ENCODE measurements around the gene AIPL1. TPM values are rescaled to one million over a fixed set of nuclear protein-coding genes. Genes with fewer than 3 reads are reported as not detected.

The AIPL1 gene
- total RNA-seq, 1 experiment from 2014 or later = not detected

DNA sequence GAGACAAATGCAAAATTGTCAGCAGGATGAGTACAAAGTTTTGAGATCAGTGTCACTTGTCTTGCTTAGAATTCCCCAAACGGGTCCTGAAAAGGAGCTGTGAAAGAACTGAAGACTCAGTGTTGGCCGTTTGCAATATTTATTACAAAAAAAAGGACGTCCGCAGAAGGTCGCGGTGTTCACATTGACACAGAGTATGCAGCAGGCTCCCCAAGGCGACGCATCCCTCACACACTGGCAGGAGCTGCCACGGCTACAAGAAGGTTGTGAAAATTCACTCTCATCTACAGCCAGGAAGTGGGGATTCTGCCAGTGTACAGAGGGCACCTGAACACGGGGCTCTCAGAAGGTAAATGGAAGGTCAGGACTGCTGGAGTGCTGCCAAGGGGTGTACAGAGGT, 26.2 kb downstream of the AIPL1 start:
- Histone ChIP-seq H3K4me3 (ENCODE audit: low read depth in 2 of 2, low read length in 2 of 2) (no peak overlapping the region), H3K9me3 (ENCODE audit: control insufficient read depth, insufficient read depth, low read depth, low read length) (no peaks in the 10 kb centered on the region), H3K27ac (ENCODE audit: low read length) (no peak overlapping the region), H3K4me1 (ENCODE audit: control insufficient read depth, insufficient read depth, low read length) (no peaks in the 10 kb centered on the region), H3K36me3 (ENCODE audit: control insufficient read depth, insufficient read depth, low read length) (no peaks in the 10 kb centered on the region), H3K27me3 (ENCODE audit: control insufficient read depth, insufficient read depth, low read length) (peaks cover 3% of the 10 kb centered on the region; the same call in 1 of the 2 replicates)
- in situ Hi-C loops (cut with HindIII; ENCODE audit: low pct_unique_long_range_greater_than_20kb, low sequenced_read_pairs) (no loop called here), intact Hi-C loops (cut with micrococcal nuclease; ENCODE audit: unreplicated experiment) (no loop called here)
- no TSS peak for BruUV-seq (replicated peaks)
- ChIA-PET POLR2A (no interaction called here), CTCF (no interaction called here)
- TF ChIP-seq, protein P1, sequence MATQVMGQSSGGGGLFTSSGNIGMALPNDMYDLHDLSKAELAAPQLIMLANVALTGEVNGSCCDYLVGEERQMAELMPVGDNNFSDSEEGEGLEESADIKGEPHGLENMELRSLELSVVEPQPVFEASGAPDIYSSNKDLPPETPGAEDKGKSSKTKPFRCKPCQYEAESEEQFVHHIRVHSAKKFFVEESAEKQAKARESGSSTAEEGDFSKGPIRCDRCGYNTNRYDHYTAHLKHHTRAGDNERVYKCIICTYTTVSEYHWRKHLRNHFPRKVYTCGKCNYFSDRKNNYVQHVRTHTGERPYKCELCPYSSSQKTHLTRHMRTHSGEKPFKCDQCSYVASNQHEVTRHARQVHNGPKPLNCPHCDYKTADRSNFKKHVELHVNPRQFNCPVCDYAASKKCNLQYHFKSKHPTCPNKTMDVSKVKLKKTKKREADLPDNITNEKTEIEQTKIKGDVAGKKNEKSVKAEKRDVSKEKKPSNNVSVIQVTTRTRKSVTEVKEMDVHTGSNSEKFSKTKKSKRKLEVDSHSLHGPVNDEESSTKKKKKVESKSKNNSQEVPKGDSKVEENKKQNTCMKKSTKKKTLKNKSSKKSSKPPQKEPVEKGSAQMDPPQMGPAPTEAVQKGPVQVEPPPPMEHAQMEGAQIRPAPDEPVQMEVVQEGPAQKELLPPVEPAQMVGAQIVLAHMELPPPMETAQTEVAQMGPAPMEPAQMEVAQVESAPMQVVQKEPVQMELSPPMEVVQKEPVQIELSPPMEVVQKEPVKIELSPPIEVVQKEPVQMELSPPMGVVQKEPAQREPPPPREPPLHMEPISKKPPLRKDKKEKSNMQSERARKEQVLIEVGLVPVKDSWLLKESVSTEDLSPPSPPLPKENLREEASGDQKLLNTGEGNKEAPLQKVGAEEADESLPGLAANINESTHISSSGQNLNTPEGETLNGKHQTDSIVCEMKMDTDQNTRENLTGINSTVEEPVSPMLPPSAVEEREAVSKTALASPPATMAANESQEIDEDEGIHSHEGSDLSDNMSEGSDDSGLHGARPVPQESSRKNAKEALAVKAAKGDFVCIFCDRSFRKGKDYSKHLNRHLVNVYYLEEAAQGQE (IDR thresholded peaks at IDR 0.05; ENCODE audit: insufficient read depth in 1 of 2, low read depth in 2 of 2, low read length in 1 of 2) = no peak
- TF ChIP-seq TCF7L2 (IDR thresholded peaks at IDR 0.05; ENCODE audit: low read depth, low read length) (no peak), SIN3A (IDR thresholded peaks at IDR 0.05; ENCODE audit: borderline replicate concordance, insufficient read depth, low read depth, low read length) (no peak), POLR2AphosphoS5 (IDR thresholded peaks at IDR 0.05; ENCODE audit: low read depth, low read length) (no peak)
- TF ChIP-seq, protein P2, sequence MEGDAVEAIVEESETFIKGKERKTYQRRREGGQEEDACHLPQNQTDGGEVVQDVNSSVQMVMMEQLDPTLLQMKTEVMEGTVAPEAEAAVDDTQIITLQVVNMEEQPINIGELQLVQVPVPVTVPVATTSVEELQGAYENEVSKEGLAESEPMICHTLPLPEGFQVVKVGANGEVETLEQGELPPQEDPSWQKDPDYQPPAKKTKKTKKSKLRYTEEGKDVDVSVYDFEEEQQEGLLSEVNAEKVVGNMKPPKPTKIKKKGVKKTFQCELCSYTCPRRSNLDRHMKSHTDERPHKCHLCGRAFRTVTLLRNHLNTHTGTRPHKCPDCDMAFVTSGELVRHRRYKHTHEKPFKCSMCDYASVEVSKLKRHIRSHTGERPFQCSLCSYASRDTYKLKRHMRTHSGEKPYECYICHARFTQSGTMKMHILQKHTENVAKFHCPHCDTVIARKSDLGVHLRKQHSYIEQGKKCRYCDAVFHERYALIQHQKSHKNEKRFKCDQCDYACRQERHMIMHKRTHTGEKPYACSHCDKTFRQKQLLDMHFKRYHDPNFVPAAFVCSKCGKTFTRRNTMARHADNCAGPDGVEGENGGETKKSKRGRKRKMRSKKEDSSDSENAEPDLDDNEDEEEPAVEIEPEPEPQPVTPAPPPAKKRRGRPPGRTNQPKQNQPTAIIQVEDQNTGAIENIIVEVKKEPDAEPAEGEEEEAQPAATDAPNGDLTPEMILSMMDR (IDR thresholded peaks at IDR 0.05) = no peak
- ATAC-seq (no peak), DNase-seq (ENCODE audit: low read depth, low spot score) (no peak)

DNA sequence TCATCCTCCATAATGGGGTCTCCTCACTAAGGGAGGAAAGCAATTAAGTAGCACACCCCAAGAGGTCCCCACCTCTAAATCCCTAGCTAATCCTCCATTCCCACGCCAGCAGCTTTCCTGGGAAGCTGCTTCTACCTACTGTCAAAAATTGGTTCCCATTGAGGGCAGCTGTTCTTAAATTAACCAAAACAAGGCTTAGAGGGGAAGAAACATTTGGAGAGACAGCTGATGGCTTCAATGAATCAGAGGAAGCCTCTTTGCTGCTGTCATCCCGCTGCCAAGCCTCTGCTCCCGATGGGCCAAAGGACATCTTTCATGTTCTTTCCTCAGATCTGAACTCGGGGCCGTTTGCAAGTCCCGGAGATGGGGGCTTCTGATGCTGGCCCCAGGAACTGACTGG, 26.6 kb downstream of the AIPL1 start:
- no TSS peak for BruUV-seq (replicated peaks)

More for the DNA sequence above, 26.6 kb downstream of the AIPL1 start:
- Histone ChIP-seq H3K27ac (ENCODE audit: low read length) (no peak overlapping the region), H3K36me3 (ENCODE audit: control insufficient read depth, insufficient read depth, low read length) (no peaks in the 10 kb centered on the region), H3K9me3 (ENCODE audit: control insufficient read depth, insufficient read depth, low read depth, low read length) (no peaks in the 10 kb centered on the region), H3K4me1 (ENCODE audit: control insufficient read depth, insufficient read depth, low read length) (no peaks in the 10 kb centered on the region), H3K4me3 (ENCODE audit: low read depth in 2 of 2, low read length in 2 of 2) (no peak overlapping the region), H3K27me3 (ENCODE audit: control insufficient read depth, insufficient read depth, low read length) (peaks cover 3% of the 10 kb centered on the region; the same call in 1 of the 2 replicates)
- no peak for ATAC-seq
- no peak for DNase-seq (ENCODE audit: low read depth, low spot score)
- ChIA-PET POLR2A (no interaction called here), CTCF (no interaction called here)
- no peak for TF ChIP-seq POLR2AphosphoS5 (IDR thresholded peaks at IDR 0.05; ENCODE audit: low read depth, low read length)
- TF ChIP-seq, protein P2 (IDR thresholded peaks at IDR 0.05) = no peak
- TF ChIP-seq, protein P1 (IDR thresholded peaks at IDR 0.05; ENCODE audit: insufficient read depth in 1 of 2, low read depth in 2 of 2, low read length in 1 of 2) = no peak
- no peak for TF ChIP-seq SIN3A (IDR thresholded peaks at IDR 0.05; ENCODE audit: borderline replicate concordance, insufficient read depth, low read depth, low read length)
- TF ChIP-seq TCF7L2 (IDR thresholded peaks at IDR 0.05; ENCODE audit: low read depth, low read length) = no peak
- intact Hi-C loops (cut with micrococcal nuclease; ENCODE audit: unreplicated experiment) = no loop called here
- in situ Hi-C loops (cut with HindIII; ENCODE audit: low pct_unique_long_range_greater_than_20kb, low sequenced_read_pairs) = no loop called here
